Right hindlimb (tissue), 1 donor: ENCODE data around the gene RAB36.

Experiments
- DNase-seq: peaks from one replicate; pipeline ENCODE4 v3.0.0-alpha.2; 2018

Gene RAB36

GRCh38 chr22:23140385-23140784, 4.9 kb upstream of the RAB36 start:
- DNase-seq: no peak

- no peak for DNase-seq
Measured at GRCh38 chr22:23142546-23143105, 2.7 kb upstream of the RAB36 start.

DNA sequence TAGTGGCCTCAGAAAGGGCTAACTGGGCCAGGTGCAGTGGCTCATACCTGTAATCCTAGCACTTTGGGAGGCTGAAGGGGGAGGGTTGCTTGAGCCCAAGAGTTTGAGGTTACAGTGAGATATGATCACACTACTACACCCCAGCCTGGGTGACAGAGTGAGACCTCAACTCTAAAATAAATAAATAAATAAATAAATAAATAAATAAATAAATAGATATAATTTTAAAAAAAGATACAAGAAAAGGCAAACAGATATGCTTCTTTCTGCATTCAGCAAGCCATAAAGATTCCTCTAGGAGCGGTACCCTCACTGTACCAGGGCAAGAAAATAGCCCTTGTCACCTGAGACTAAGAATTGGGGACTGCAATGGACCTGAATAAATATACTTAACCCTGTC, 2.2 kb upstream of the RAB36 start:
- DNase-seq: no peak

DNA sequence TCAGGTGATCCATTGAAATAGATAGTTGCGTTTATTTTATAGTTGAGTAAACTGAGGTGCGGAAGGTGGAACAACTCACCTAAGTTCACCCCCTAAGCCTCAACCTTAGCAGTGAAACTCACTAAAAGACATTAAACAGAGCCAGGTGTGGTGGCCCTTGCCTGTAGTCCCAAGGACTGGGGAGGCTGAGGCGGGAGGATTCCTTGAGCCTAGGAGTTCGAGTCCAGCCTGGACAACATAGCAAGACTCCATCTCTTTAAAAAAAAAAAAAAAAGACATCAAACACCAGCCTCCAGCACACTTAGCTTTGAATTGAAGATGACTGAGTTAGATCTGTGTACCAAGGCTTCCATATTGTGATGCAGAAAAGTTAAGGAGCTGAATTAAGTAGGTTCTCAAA, 845 bp upstream of the RAB36 start:
- no peak for DNase-seq

DNA sequence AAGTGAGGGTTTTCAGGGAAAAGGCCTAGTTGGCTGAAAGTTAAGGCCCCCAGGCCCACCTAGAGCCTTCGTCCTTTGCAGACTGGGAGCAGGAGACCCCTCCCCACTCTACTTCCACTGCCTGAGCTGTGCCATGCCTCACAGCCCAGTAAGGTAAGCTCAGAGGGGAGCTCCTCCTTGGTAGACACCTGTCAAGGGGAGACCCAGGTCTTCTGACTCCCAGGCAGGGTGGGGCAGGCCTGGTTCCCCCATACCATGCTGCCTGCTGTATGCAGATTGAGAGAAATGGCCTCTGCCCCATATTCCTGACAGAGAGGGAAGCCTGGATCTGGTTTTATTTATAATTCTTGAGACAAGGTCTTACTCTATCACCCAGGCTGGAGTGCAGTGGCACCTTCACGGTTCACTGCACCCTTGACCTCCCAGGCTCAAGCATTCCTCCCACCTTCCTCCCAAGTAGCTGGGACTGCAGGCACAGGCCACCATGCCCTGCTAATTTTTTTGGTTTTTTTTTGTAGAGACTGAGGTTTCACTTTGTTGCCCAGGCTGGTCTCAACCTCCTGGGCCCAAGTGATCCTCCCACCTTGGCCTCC, 697 bp downstream of the RAB36 start:
- no peak for DNase-seq

GRCh38 chr22:23146478-23147205, 1.4 kb downstream of the RAB36 start:
- DNase-seq: no peak

GRCh38 chr22:23147617-23148387, 2.5 kb downstream of the RAB36 start:
- no peak for DNase-seq

- DNase-seq: no peak
Measured at GRCh38 chr22:23149743-23150238, 4.5 kb downstream of the RAB36 start.

GRCh38 chr22:23150762-23151161, 5.5 kb downstream of the RAB36 start:
- DNase-seq: no peak

DNA sequence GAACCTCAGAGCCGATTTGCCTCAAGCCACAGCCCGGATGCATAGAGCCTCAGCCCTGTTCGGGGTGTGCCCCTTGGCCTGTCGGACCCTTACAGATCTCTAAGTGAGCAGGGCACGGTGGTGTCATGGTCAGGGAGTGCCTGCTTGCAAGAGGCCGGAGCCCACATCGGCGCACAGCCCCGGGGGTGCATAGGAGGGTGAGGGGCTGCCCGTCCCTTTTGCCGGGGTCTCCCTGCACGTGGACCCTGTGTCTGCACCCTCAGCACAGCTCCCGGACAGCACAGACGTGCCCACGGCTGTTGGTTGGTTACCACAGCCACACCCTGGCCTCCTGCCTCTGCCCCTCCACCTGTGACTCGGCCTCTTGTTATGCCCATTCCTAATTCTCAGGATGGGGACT, 6.5 kb downstream of the RAB36 start:
- no peak for DNase-seq

- DNase-seq: no peak
Measured at GRCh38 chr22:23152238-23153114, 7.2 kb downstream of the RAB36 start.

- DNase-seq: no peak
Measured at GRCh38 chr22:23153994-23154393, 8.7 kb downstream of the RAB36 start.

DNA sequence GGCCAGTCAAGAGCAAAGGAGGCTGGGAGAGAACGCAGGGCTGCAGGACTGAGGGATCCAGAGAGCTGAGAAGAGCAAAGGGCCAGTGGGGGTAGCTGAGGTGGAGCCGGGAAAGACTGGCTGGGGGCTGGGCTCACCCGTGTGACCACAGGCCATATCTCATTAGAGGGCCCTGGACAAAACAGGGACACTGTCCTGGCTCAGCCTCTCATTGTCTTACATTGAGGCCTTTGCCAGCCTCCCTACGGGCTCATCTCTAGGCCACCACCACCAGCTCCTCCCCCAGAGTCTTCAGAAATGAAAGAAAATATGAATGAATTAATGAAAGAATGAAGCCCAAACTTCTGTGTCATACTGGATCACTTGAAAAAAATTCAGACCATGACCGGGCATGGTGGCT, 9.2 kb downstream of the RAB36 start:
- no peak for DNase-seq

DNA sequence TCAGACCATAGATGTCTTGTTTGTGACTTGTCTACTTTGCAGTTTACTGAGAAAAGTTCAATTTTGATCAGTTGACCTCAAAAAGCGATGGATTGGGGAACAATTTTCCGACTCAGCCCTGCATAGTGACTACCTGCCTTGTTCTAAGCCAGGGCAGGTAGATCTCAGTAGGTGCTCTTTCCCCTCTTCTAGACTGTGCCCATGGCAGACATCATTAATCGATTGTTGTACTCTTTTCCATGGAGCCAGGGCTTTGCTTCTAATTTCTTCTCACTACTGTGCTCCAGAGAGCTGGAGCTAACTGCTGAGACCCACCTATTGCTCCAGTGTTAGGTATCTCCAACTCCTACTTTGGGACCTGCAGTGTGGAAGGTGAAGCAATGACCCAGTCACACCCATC, 9.9 kb downstream of the RAB36 start:
- DNase-seq: no peak

DNA sequence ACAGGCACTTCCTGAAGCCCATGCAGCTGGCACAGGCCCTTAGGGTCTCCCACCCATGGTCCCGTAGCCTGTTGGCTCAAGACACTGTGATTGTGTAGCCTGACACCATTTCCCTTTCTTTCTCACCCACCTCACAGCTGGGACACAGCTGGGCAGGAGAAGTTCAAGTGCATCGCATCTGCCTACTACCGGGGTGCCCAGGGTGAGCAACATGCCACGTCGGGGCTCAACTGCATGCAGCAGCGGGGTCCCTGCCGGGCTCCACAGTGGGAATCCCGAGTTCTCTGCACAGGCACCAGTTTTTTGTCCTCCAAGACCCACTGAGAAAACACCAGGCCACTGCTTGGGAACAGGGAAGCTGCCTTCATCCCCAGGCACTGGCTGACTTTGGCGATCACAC, 10.6 kb downstream of the RAB36 start:
- DNase-seq: no peak

GRCh38 chr22:23156286-23156685, 11.0 kb downstream of the RAB36 start:
- DNase-seq: no peak

DNA sequence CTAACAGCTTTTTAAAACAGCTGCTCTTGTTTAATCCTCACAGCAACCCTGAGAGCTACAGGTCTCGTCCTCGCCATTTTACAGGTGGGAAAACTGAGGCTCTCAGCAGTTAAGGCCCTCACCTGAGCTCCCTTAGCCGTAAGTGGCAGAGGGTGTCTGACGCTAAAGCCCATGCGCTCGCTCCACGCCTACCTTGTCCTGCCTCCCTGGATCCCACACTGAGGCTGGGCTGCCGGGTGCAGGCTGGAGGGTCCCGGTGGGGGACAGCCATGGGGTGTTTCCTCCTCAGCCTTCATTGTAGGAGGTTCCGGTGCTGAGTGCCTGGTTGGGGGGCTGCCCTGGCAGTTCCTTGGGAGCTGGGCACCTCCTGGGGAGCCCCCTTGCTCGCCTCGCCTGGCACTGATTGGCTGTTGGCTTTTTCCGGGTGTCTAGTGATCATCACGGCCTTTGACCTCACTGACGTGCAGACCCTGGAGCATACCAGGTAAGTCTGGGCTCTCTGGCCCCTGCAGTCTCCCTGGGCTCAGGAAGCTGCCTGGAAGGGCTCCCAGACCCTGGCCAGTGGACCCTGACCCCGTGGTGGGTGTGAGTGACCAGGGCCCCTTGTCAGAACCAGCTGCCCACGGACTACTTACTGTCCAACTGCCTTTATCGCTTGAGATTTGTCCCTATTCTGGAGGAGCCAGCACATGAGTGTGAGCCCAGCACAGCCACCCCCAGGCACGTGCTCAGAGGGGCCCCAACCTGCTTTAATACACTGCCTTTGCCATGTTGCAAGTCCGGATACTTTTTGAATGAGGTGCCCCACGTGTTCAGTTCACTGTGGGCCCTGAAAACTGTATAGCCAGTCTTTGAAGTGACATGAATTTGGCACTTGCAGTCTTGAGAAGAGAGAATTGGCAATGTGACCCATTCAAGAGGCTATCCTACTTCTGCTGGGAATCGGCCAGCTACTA, 12.6 kb downstream of the RAB36 start:
- DNase-seq: no peak

GRCh38 chr22:23158516-23159290, 13.4 kb downstream of the RAB36 start:
- no peak for DNase-seq

DNA sequence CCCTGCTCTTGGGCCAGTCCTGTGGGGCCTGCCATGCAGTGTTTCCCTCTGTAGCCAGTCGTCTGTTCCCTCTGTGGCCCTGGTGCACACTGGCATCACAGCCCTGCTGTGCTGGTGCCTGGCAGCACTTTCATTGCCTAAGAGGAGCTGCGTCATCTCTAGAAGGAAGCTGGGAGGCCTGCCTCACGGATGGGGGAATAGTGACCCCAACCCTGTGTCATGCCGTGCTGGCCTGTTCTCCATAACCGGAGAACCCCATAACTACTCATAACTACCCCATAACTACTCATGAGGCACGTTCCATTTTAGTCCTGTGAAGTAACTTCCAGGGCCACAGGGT, 14.0 kb downstream of the RAB36 start:
- DNase-seq: no peak

DNA sequence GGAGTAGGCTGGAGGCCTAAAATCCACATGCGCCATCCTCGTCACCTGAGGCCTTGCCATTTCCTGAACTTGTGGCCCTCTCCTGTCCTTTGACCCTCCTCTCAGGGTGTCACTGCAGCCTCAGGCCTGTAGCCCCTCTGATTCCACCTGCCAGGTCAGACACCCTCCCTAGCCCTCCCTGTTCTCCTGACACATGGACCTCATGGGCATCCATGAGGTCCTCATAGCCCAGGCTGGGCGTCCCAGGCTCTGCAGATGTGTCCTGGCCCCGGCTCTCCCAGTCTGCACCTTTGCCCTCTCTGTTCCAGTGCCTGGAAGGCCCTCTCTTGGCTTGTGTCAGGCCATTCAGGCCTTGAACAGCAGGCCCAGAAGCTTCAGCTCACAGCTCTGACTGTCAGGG, 15.8 kb downstream of the RAB36 start:
- DNase-seq: no peak

DNA sequence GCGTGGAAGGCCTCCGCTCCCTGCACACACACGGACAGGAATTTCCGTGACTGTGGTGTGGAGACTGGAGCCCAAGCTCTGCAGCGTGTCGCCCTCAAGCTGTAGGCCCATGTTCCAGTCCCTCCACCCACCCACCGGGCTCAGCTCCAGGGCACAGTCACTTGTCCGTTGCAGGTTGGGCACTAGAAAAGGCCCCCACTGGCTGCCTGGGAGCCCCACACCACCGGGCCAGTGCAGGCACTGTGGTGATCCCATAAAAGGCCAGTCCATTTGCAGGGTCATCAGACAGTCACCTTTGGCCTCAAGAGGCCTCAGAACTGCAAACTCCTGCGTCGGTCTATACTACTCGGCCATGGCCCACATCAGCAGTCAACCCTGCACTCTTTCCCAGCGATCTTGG, 16.3 kb downstream of the RAB36 start:
- no peak for DNase-seq
